GM19452 (cell line): ENCODE data around the gene AQR.
"Not testable (repeated sequence)": the region's sequence is repeated elsewhere in the genome, so short reads cannot be mapped to it uniquely, and the experiment has no call there.

ENCODE experiments used
- ATAC-seq: cut with Tn5 transposase; IDR thresholded peaks from one replicate; pipeline ENCODE4 v1.9.1; 2021; ENCODE audit not compliant: unreplicated experiment

The AQR gene

GRCh38 chr15:34820110-34820509 is 149.4 kb downstream of the AQR start:
- no peak for ATAC-seq

GRCh38 chr15:34818526-34818925 is 151.0 kb downstream of the AQR start:
- ATAC-seq, result no peak

GRCh38 chr15:34815836-34816235 is 153.7 kb downstream of the AQR start:
- no peak for ATAC-seq

- ATAC-seq, result no peak
Measured at GRCh38 chr15:34813446-34814190, 155.9 kb downstream of the AQR start.

- ATAC-seq, result not testable (repeated sequence)
Measured at GRCh38 chr15:34812868-34813365, 156.6 kb downstream of the AQR start.

- ATAC-seq, result no peak
Measured at GRCh38 chr15:34812369-34812768, 157.2 kb downstream of the AQR start.

GRCh38 chr15:34810443-34811129 is 159.0 kb downstream of the AQR start:
- no peak for ATAC-seq

GRCh38 chr15:34809186-34809585 is 160.4 kb downstream of the AQR start:
- ATAC-seq, result no peak

- no peak for ATAC-seq
Measured at GRCh38 chr15:34808016-34808415, 161.5 kb downstream of the AQR start.

GRCh38 chr15:34807241-34807640 is 162.3 kb downstream of the AQR start:
- ATAC-seq, result not testable (repeated sequence)

GRCh38 chr15:34804776-34805175 is 164.8 kb downstream of the AQR start:
- ATAC-seq, result no peak

- no peak for ATAC-seq
Measured at GRCh38 chr15:34804113-34804512, 165.4 kb downstream of the AQR start.

GRCh38 chr15:34802803-34803750 is 166.5 kb downstream of the AQR start:
- ATAC-seq, result no peak

GRCh38 chr15:34802371-34802770 is 167.2 kb downstream of the AQR start:
- no peak for ATAC-seq
